Measurements from ENCODE around the gene ZNF839.

DNA sequence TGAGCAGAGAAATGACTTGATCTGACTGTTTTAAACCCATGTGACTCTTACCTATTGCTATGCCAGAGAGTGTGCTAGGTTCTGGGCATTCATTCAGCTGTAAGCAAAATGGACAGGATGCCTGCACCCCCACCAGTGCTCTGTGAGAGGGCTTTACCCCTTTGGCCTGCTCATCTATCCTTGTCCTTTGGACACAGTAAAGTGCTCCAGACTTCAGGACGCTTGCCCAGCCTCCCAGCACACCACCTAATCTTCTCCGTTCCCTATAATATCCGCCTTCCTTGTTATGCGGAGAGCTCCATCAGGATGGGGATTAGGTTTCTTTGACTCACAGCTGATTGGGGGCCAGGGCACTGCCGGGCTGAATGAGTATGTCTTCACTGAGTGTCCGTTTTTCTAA lies 4.4 kb upstream of the ZNF839 start:
- TF ChIP-seq, protein P1, sequence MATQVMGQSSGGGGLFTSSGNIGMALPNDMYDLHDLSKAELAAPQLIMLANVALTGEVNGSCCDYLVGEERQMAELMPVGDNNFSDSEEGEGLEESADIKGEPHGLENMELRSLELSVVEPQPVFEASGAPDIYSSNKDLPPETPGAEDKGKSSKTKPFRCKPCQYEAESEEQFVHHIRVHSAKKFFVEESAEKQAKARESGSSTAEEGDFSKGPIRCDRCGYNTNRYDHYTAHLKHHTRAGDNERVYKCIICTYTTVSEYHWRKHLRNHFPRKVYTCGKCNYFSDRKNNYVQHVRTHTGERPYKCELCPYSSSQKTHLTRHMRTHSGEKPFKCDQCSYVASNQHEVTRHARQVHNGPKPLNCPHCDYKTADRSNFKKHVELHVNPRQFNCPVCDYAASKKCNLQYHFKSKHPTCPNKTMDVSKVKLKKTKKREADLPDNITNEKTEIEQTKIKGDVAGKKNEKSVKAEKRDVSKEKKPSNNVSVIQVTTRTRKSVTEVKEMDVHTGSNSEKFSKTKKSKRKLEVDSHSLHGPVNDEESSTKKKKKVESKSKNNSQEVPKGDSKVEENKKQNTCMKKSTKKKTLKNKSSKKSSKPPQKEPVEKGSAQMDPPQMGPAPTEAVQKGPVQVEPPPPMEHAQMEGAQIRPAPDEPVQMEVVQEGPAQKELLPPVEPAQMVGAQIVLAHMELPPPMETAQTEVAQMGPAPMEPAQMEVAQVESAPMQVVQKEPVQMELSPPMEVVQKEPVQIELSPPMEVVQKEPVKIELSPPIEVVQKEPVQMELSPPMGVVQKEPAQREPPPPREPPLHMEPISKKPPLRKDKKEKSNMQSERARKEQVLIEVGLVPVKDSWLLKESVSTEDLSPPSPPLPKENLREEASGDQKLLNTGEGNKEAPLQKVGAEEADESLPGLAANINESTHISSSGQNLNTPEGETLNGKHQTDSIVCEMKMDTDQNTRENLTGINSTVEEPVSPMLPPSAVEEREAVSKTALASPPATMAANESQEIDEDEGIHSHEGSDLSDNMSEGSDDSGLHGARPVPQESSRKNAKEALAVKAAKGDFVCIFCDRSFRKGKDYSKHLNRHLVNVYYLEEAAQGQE (tag by site-specific recombination; IDR thresholded peaks at IDR 0.05), result no peak
- TF ChIP-seq, protein P2, sequence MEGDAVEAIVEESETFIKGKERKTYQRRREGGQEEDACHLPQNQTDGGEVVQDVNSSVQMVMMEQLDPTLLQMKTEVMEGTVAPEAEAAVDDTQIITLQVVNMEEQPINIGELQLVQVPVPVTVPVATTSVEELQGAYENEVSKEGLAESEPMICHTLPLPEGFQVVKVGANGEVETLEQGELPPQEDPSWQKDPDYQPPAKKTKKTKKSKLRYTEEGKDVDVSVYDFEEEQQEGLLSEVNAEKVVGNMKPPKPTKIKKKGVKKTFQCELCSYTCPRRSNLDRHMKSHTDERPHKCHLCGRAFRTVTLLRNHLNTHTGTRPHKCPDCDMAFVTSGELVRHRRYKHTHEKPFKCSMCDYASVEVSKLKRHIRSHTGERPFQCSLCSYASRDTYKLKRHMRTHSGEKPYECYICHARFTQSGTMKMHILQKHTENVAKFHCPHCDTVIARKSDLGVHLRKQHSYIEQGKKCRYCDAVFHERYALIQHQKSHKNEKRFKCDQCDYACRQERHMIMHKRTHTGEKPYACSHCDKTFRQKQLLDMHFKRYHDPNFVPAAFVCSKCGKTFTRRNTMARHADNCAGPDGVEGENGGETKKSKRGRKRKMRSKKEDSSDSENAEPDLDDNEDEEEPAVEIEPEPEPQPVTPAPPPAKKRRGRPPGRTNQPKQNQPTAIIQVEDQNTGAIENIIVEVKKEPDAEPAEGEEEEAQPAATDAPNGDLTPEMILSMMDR (tag by site-specific recombination; IDR thresholded peaks at IDR 0.05), result no peak
- TF ChIP-seq TRIM28 (IDR thresholded peaks at IDR 0.05; ENCODE audit: borderline replicate concordance, low read length) (no peak), ZEB2 (tag by site-specific recombination; IDR thresholded peaks at IDR 0.05) (no peak)
- TF ChIP-seq, protein P3, sequence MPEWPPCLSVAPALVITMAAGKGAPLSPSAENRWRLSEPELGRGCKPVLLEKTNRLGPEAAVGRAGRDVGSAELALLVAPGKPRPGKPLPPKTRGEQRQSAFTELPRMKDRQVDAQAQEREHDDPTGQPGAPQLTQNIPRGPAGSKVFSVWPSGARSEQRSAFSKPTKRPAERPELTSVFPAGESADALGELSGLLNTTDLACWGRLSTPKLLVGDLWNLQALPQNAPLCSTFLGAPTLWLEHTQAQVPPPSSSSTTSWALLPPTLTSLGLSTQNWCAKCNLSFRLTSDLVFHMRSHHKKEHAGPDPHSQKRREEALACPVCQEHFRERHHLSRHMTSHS (tag by site-specific recombination; IDR thresholded peaks at IDR 0.05), result no peak
